Breast epithelium (tissue), 3 donors: ENCODE data around the gene ADAD2.

Experiments
- CTCF ChIP-seq, 3 donors: fragments of 450-650 bp; IDR thresholded peaks; one replicate each; pipeline ENCODE4 v1.5.1; 2016 to 2017; ENCODE audit warnings: antibody characterized with exemption in 3 of 3, mild to moderate bottlenecking in 3 of 3, moderate library complexity in 3 of 3
- POLR2A ChIP-seq: fragments of 450-650 bp; IDR thresholded peaks from one replicate; pipeline ENCODE4 v1.6.1; 2016; ENCODE audit warnings: antibody characterized with exemption, mild to moderate bottlenecking, moderate library complexity
- POLR2AphosphoS5 ChIP-seq, 3 donors: sonication (generic); formaldehyde crosslinking; IDR thresholded peaks; one replicate each; pipeline ENCODE4 v1.6.1; 2017; ENCODE audit warnings: antibody characterized with exemption in 3 of 3

- TF ChIP-seq POLR2AphosphoS5 (IDR thresholded peaks at IDR 0.05): no peak
- TF ChIP-seq CTCF (IDR thresholded peaks at IDR 0.05): no peak
- TF ChIP-seq POLR2A: no peak
Observed at GRCh38 chr16:84159007-84159406, 31.9 kb upstream of the ADAD2 start.
